OCI-LY7 (cell line): Measurements from ENCODE around the gene COL15A1.

Experiments used
- EZH2phosphoT487 ChIP-seq: fragments of 200-600 bp; sonication (generic); IDR thresholded peaks from 2 replicates; pipeline ENCODE4 v1.6.1; 2018; ENCODE audit warnings: low read depth, borderline replicate concordance, mild to moderate bottlenecking, mixed run types, antibody characterized with exemption, low read length, moderate library complexity, mixed read lengths
- TF ChIP-seq, protein P1 (sequence below): fragments of 200-600 bp; sonication (generic); conservative IDR thresholded peaks from 2 replicates; pipeline ENCODE4 v1.5.1; 2014; ENCODE audit warnings: mild to moderate bottlenecking, antibody characterized with exemption, low read length, moderate library complexity, mixed read lengths

DNA sequence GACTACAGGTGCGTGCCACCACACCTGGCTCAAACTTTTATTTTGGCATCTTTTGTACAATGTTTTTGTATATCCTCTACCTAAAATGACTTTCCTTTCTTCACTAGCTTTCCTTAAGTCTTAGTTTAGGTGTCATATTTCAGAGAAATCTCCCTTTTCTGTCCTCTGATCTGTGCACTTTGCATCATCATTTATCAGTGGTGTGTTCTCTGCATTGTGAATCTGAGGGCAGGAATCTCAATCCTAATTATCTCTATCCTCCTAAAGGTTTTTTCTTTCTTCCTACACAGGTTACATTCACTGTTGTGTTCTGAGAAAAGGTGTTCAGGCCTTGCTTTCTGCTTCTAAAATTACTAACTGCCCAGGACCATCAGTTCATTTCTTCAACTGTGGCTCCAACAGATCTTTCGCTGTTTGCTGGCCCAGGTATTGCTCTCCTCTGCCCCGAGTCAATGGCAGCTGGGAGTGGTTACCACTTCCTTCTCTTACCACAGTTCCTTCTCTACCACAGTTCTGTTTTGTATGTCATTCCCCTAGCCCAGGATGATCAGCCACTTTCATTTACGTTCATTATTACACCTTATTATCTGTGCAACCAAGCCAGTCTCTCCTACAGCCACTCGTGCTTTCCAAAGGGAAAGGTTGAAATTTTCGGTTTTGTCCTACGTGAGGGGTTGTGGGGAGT is 175.2 kb downstream of the COL15A1 start:
- TF ChIP-seq, protein P1, sequence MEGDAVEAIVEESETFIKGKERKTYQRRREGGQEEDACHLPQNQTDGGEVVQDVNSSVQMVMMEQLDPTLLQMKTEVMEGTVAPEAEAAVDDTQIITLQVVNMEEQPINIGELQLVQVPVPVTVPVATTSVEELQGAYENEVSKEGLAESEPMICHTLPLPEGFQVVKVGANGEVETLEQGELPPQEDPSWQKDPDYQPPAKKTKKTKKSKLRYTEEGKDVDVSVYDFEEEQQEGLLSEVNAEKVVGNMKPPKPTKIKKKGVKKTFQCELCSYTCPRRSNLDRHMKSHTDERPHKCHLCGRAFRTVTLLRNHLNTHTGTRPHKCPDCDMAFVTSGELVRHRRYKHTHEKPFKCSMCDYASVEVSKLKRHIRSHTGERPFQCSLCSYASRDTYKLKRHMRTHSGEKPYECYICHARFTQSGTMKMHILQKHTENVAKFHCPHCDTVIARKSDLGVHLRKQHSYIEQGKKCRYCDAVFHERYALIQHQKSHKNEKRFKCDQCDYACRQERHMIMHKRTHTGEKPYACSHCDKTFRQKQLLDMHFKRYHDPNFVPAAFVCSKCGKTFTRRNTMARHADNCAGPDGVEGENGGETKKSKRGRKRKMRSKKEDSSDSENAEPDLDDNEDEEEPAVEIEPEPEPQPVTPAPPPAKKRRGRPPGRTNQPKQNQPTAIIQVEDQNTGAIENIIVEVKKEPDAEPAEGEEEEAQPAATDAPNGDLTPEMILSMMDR: no peak
- no peak for TF ChIP-seq EZH2phosphoT487
